MCF 10A (cell line): ENCODE results near the gene ZBTB11. TPM values are rescaled to one million over a fixed set of nuclear protein-coding genes. Genes with fewer than 3 reads are reported as not detected.
"Not testable (repeated sequence)": the region's sequence is repeated elsewhere in the genome, so short reads cannot be mapped to it uniquely, and the experiment has no call there.

Source experiments
- BruUV-seq: library from RNA; stranded (reverse); fragments of 400-500 nt; replicated peaks from 2 replicates; lab custom pipeline; 2021; lab: Mats Ljungman, UMichigan
- CTCF ChIA-PET: fragments of 300-600 bp; sonication (Branson Sonifier 250); formaldehyde crosslinking; extraction: SDS; loops from one replicate; lab custom pipeline; 2021; ENCODE audit warnings: antibody characterized with exemption, inconsistent platforms; lab: Yijun Ruan, JAX
- POLR2A ChIA-PET: fragments of 300-600, 350-650 bp; sonication (Branson Sonifier 250); formaldehyde crosslinking; extraction: SDS; loops from one replicate; lab custom pipeline; 2020; ENCODE audit warnings: antibody characterized with exemption, inconsistent platforms; lab: Yijun Ruan, JAX
- DNase-seq: peaks from one replicate; pipeline ENCODE4 v3.0.0-alpha.2; 2018; ENCODE audit not compliant: unreplicated experiment
- H3K27ac Mint-ChIP-seq: one replicate; pipeline ENCODE4 v1.8.0; 2022; ENCODE audit warnings: mild to moderate bottlenecking, low read depth, mixed read lengths; ENCODE audit not compliant: unreplicated experiment
- H3K27me3 Mint-ChIP-seq: one replicate; pipeline ENCODE4 v1.8.0; 2022; ENCODE audit warnings: mixed read lengths; ENCODE audit not compliant: insufficient read depth, unreplicated experiment
- H3K36me3 Mint-ChIP-seq: one replicate; pipeline ENCODE4 v1.8.0; 2022; ENCODE audit warnings: mild to moderate bottlenecking, moderate library complexity, mixed read lengths; ENCODE audit not compliant: insufficient read depth, unreplicated experiment
- H3K4me1 Mint-ChIP-seq: one replicate; pipeline ENCODE4 v1.8.0; 2022; ENCODE audit warnings: mixed read lengths; ENCODE audit not compliant: insufficient read depth, unreplicated experiment
- H3K4me3 Mint-ChIP-seq: one replicate; pipeline ENCODE4 v1.8.0; 2022; ENCODE audit warnings: mild to moderate bottlenecking, moderate library complexity, mixed read lengths; ENCODE audit not compliant: unreplicated experiment
- H3K9me3 Mint-ChIP-seq: one replicate; pipeline ENCODE4 v1.8.0; 2022; ENCODE audit warnings: mixed read lengths; ENCODE audit not compliant: unreplicated experiment
- CTCF ChIP-seq: fragments of 200-600 bp; IDR thresholded peaks from one replicate; pipeline ENCODE4 v1.8.0; 2022; ENCODE audit warnings: antibody characterized with exemption, mild to moderate bottlenecking; ENCODE audit not compliant: unreplicated experiment
- intact Hi-C: fragments of 100-400 bp; cut with micrococcal nuclease; formaldehyde crosslinking; loops from 2 replicates; pipeline ENCODE4 v1.14.1; 2022
- total RNA-seq: library from RNA; stranded (reverse); gene quantifications from 2 replicates; pipeline ENCODE4 v1.2.3, GENCODE V29; 2022

Gene ZBTB11
- total RNA-seq, 1 experiment from 2014 or later, result 28.9 TPM

- Mint-ChIP-seq H3K27me3 (no peaks in the 10 kb centered on the region), H3K9me3 (no peaks in the 10 kb centered on the region), H3K4me3 (no peak overlapping the region), H3K36me3 (no peaks in the 10 kb centered on the region), H3K4me1 (peaks cover 7% of the 10 kb centered on the region), H3K27ac (no peak overlapping the region)
- TF ChIP-seq CTCF, result peak; percentile 83
- ChIA-PET POLR2A (interaction anchor here (0.7 kb wide), 1 partner anchor 13 kb away, joined by 3 read pairs; no protein-coding TSS in a partner anchor), CTCF (interaction anchor here (0.6 to 2.3 kb wide), 11 partner anchors 10 to 530 kb away, joined by 3 to 40 read pairs (median 4); no protein-coding TSS in a partner anchor)
- peak; percentile 75 for DNase-seq
- intact Hi-C loops, result loop anchor here (1.0 to 2.0 kb wide), 4 partner anchors 11 to 533 kb away; partner anchors contain the start of gene CEP97
- BruUV-seq, result no TSS peak
Measured at GRCh38 chr3:101695779-101696372, 18.9 kb upstream of the ZBTB11 start.

GRCh38 chr3:101694836-101695235 is 17.9 kb upstream of the ZBTB11 start:
- not testable (repeated sequence) for H3K27ac Mint-ChIP-seq, DNase-seq

GRCh38 chr3:101693540-101693939 is 16.6 kb upstream of the ZBTB11 start:
- BruUV-seq, H3K36me3 Mint-ChIP-seq, POLR2A ChIA-PET, H3K9me3 Mint-ChIP-seq, H3K27ac Mint-ChIP-seq, H3K4me1 Mint-ChIP-seq, H3K27me3 Mint-ChIP-seq, H3K4me3 Mint-ChIP-seq, intact Hi-C loops: not testable (repeated sequence)
- peak; percentile 59 for TF ChIP-seq CTCF
- CTCF ChIA-PET, result interaction anchor here (0.7 to 2.0 kb wide), 5 partner anchors 15 to 487 kb away, joined by 3 to 6 read pairs (median 4); no protein-coding TSS in a partner anchor
- peak; percentile 75 for DNase-seq

More at GRCh38 chr3:101694836-101695235, 17.9 kb upstream of the ZBTB11 start:
- H3K36me3 Mint-ChIP-seq, H3K4me1 Mint-ChIP-seq, POLR2A ChIA-PET, H3K4me3 Mint-ChIP-seq, H3K9me3 Mint-ChIP-seq, BruUV-seq, H3K27me3 Mint-ChIP-seq: not testable (repeated sequence)
- CTCF ChIA-PET, result interaction anchor here (0.6 to 2.3 kb wide), 15 partner anchors 9 to 1796 kb away, joined by 3 to 40 read pairs (median 4); no protein-coding TSS in a partner anchor
- intact Hi-C loops, result loop anchor here (1.0 to 2.0 kb wide), 4 partner anchors 12 to 534 kb away; partner anchors contain the start of gene CEP97

GRCh38 chr3:101691685-101692671 is 15.0 kb upstream of the ZBTB11 start:
- H3K36me3 Mint-ChIP-seq, DNase-seq, BruUV-seq, H3K9me3 Mint-ChIP-seq, H3K4me1 Mint-ChIP-seq, intact Hi-C loops, H3K27me3 Mint-ChIP-seq: not testable (repeated sequence)
- POLR2A ChIA-PET, result interaction anchor here (0.6 to 1.9 kb wide), 5 partner anchors 16 to 210 kb away, joined by 3 to 5 read pairs (median 4); partner anchors contain the start of gene PCNP
- CTCF ChIA-PET, result interaction anchor here (0.6 to 2.3 kb wide), 7 partner anchors 13 to 462 kb away, joined by 3 to 11 read pairs (median 5); partner anchors contain the start of gene CEP97
- Mint-ChIP-seq H3K27ac (peak overlapping the region; percentile 36), H3K4me3 (peak overlapping the region; percentile 7)
